ACHN (cell line): ENCODE results near the gene GPC6.

Experiments used
- DNase-seq: peaks from one replicate; pipeline ENCODE4 v3.0.0-alpha.2; 2015
- in situ Hi-C: cut with HindIII; loops from 2 replicates; pipeline ENCODE4 v1.10.0; 2017; ENCODE audit warnings: low sequenced_read_pairs, low pct_ligation_motif_present, low pct_unique_long_range_greater_than_20kb

GPC6 gene

DNA sequence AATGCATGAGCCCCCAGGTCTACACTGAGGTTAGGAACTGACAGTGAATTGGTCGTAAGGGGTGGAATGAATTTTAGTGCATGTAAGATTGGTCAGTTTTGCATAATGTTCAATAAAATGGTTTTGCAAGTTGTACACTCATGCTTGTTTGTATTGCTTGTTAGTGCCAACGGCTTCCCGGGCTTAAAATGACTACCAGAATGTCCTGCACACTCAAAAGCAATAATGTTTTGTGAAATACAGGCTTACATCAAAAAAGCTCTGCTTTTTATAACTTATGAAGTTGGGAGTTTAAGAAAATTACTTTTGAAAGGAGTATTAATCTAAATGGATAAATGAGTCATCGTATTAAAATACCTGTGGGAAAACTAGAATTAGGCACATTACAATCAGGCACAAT lies 112.9 kb downstream of the GPC6 start:
- in situ Hi-C loops: no loop called here
- no peak for DNase-seq

DNA sequence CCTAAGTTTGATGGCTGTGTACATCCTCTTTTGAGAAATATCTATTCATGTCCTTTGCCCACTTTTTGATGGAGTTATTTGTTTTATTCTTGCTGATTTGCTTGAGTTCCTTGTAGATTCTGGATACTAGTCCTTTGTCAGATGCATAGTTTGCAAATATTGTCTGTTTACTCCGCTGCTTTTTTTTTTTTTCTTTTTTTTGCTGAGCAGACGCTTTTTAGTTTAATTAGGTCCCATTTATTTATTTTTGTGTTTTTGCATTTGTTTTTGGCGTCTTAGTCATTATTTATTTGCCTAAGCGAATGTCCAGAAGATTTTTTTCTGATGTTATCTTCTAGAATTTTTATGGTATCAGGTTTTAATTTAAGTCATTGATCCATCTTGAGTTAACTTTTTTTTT lies 114.9 kb downstream of the GPC6 start:
- in situ Hi-C loops: no loop called here

DNA sequence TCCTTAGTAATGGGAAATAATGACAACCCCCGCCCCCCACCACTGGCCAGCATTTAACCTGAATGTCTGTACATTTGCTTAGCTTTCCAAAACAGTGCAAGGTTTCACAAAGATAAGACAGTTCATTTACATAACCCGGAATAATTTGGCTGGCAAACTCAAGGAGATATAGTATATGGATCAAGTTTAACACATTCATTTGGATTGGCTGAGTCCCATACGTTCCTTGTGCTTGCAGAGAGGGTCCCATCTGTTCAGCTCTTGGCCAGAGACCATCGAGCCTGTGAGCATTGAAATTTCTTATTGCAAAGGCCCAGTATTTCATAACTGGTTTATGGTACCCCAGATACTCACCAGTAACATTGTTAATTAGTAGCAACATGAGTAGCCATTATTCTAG lies 116.5 kb downstream of the GPC6 start:
- no peak for DNase-seq
- in situ Hi-C loops: no loop called here

More for the DNA sequence above, 114.9 kb downstream of the GPC6 start:
- no peak for DNase-seq

DNA sequence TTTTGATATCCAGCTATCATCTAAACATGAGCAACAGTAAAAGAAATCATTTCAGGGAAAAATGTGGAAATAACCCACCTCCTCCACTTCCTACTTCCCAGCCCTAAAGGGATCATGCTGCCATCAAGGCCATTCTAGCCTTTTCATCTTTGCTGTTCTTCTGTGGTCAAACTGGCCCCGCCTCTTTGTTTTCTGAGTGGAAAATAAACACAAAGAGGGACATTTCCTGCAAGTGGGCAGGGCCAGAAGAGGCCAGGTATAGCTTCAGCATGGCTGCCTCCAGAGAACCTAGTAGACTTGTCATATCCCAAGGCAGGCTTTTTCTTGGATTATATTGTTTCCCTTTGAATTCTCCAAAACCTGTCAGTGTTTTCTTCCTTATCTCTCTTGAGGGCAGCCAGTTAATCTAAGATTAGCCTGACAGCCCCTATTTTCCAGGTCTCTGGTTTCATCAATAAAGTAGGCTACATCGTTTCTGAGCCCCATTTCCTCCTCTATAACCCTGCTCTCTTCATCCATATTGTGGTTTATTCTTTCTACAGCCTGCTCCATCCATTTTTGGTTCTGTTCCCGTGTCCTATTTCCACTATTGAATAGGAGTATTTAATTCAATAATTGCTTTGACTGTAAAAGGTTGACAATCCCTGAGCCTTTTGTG lies 117.6 kb downstream of the GPC6 start:
- in situ Hi-C loops: no loop called here
- DNase-seq: no peak

DNA sequence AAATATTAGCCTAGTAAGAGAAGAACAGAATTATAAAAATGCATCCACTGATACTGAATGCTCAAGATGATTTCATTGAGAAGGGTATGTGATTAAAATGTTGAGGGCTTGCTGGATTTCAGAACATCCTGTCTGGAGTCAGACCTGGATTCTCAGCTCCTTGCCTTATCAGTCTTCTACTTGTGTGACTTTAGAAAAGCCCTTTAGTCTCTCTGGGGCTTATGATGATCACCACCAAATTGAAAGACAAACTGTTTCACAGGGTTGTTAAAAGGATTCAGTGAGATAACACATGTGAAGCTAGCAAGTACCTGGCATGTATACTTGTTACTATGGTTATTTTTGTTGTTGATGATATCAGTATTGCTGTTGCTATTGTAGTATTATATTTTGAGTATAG lies 118.4 kb downstream of the GPC6 start:
- in situ Hi-C loops: no loop called here
- DNase-seq: no peak

DNA sequence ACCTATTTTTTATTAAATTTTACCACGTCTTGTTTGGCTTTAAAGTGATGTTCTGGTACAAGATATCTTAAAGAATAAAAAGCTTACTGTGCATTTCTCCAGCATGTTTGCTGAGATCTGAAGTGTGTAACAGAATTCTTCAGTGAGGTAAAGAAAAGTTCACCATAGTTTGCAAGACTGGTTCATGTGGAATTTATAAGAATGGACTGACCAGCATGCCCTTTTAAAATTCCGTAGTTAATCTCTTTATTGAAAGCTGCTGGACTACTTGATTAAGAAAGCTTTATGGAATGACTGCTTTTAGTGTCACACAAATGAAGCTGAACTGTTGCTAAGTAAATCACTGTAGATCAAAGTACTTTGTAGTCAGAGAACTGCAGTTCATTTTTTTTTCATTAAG lies 119.2 kb downstream of the GPC6 start:
- in situ Hi-C loops: no loop called here
- no peak for DNase-seq

DNA sequence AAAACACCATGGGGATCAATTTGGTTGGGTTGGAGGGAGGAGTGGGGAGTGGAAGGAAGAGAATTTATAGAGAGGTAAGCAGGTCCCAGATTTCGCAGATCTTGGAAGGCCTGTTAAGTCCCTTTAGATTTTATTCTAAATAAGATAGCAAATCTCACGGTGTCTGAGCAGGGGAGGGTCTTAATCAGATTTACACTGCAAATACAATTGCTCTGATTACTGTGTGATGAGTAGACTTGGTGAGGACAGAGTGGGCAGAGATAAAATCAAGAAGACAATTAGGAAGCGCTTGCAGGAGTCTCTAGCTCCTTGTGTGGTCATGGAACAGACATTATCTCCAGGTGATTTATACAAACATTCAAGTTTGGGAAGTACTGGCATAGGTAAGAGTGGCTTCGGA lies 126.0 kb downstream of the GPC6 start:
- in situ Hi-C loops: no loop called here
- DNase-seq: no peak

DNA sequence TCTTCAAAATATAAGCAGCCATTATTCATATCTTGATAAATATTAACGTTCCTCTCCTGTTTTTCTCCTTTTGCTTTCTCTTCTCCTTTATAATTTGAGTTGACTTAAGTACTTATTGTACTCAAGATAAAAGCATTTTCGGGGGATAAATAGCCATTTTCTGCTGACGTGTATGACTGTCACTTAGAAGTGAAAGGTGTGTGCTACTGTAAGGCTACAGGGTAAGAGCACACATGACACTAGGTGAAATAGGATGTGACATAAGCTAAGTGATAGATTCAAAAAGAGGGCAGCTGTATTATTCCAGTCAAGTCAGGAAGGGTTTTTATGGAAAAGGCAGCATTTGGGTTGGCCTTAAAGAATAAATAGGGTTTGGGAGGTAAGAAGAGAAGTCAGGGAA lies 128.5 kb downstream of the GPC6 start:
- DNase-seq: no peak

DNA sequence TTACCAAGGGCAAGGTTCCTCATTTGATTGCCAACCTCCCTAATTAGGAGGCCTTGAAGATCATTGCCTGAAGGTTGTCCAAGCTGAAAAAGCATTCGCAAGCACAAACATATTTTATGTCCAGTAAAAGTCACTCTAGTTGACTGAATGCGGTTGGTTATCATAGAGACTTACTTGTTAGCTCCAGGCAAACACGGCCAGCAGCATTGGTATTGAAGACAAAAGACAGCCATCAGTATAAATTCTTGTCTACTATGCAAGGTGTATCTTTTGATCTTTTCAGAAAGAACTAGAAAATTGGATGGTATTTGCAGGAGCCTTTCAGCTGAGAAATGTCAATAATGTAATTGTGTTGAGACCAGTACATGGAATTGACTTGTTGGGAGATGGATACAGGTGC lies 129.9 kb downstream of the GPC6 start:
- DNase-seq: no peak
- in situ Hi-C loops: no loop called here

More for the DNA sequence above, 128.5 kb downstream of the GPC6 start:
- in situ Hi-C loops: no loop called here

DNA sequence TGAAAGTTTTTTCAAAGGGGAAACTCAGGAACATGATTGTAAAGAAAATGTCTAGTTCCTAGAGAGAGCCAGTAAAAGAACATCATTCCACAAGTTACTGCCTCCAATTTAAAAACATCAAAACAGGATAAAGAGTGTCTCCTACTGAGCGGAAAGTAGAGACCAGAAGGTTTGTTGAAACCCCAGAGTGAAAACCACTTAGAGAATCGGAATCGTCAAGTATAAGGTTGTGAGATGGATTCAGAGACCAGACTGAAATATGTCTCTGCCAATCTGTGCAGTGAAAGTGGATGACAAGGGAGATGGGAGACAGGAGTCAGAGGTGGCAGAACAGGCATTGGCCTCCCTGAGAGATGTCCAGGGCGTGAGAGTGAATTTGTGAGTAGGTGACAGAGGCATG lies 133.4 kb downstream of the GPC6 start:
- DNase-seq: no peak
- in situ Hi-C loops: no loop called here

DNA sequence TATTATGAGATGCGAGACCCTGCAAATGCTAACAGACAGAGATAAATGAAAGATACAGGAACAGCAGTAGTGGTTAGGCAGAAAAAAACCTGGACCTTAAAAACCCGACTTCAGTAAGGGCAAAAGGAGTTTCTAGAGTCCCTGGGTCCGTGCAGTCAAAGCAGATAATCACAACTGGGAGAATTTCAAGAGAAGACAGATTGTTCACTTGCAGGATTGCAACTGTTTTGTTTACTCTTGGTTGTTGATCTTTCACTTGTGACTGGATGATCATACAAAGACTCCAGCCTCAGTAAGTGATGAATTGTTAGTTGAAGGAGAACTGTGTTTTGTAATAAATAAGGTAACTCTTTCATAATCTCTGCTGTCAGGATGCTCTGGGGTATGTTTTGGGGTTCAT lies 135.1 kb downstream of the GPC6 start:
- in situ Hi-C loops: no loop called here
- DNase-seq: no peak

DNA sequence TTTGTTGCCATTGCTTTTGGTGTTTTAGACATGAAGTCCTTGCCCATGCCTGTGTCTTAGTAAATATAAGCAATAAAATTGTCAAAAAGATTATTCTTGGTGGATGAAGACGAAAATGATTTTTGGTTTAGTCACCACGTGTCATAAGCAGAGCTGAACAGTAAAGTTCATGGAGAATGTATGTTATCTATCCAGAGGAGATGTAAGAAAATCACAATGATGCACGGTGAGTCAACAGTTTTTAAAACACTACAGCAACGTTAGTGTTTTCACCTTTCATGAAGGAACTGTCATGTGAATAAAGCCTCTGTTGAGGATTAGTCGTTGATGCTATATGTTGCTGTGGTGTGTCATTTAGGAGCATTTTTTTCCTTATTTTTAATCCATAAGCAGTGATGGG lies 137.6 kb downstream of the GPC6 start:
- DNase-seq: no peak
- in situ Hi-C loops: no loop called here

DNA sequence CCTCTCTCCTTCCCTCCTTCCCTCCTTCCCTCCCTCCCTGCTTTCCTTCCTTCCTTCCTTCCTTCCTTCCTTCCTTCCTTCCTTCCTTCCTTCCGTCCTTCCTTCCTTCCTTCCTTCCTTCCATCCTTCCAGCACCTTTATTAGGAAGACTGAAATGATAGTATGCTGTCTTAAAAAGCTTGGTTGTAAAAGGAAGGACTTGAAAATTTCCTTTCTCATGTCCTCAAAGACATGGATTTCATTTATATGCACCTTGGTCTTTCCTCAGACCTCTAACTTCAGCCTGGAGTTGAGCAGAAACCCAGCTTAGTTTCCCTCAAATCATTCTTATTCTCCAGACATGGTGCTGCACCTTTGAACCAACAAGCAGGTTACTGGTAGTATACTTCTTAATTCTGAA lies 141.7 kb downstream of the GPC6 start:
- DNase-seq: no peak
- in situ Hi-C loops: no loop called here

DNA sequence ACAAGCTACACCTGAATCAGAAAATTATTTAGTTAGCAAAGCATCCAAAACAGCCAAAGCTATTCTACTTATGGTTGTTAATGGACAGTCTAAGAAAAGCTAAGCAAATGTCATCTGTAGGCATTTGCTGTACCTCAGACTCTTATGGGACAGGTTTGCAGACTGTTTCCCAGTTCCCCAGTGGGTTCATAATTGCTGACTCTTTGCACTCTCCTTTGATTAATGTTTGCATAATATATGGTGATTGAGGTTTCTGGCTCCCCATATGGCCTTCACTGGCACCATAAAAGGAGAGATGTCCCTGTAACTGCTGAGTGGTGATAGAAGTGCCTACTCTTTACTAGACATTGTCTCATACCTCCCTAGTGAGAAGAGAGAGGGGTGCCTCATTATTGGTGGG lies 142.1 kb downstream of the GPC6 start:
- no peak for DNase-seq
- in situ Hi-C loops: no loop called here

DNA sequence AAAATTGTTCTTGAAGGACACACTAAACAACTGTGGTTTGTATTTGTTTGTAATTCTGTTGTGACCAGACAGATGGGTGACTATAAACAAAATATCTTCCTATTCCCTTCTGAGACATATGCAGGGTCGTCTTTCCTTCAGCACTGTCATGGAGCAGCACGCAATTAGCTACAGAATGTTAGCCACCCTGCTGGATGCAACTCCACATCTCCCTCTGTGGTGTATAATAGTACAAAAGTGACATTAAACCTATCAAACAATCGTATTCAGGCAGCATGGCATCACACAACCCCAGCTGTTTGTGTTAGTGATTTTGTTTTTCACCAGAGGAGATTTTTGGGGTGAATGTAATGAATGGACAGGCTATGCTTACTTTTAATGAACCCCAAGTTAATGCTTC lies 146.2 kb downstream of the GPC6 start:
- in situ Hi-C loops: no loop called here
- DNase-seq: no peak

DNA sequence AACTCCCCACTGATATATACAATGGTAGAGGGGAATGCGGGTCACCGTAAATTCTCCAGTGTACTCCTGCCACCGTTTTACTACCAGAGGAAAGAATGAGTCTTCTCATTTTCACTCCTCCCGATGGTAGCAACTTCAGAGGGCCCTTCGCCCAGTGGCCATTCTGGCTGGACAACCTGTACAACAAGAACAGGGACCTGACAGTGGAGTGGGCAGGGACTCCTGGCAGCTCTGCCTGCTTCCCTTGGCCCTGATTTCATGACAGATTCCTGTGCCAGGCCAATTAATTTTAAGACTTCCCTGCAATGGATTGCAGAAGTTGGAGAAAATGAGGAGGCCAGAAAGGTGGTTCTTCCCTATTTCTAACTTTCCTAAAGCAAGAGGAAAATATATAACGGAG lies 148.9 kb downstream of the GPC6 start:
- in situ Hi-C loops: no loop called here
- DNase-seq: no peak

DNA sequence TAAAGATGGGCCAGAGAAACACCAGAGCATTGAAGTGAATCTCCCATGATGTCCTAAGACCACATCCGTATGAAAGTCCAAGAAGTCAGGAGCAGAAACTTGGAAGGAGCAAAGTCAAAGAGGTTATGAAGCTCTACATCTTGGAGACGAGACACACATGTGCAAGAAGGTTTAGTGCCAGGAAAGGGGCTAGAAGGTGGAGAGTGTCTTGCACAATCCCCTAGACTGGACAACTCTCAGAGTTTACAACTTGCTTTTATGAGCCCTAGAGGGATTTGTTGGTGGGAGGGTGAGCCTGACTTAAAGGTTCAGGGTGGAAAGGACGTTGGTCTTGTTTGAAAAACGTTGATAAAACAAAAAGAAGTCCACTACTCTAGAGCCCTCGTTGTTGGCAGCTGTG lies 150.6 kb downstream of the GPC6 start:
- in situ Hi-C loops: no loop called here

DNA sequence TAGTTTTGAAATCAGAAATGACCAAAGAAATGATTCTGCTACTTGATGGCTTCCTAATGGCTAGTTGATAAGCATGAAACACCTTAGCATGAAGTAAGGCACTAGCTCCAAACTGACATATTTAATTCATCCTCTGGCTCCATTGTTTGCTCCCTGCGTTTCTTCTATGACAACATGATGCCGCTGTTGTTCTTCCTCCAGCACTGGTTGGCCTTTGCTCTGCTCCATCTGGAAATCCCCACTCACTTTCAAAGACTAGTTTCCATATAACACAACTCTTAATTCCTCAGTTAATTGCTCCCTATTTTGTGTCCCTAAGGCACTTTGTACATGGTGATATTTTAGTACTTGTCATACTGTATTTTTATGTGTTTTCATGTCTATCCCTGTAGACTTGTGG lies 151.6 kb downstream of the GPC6 start:
- DNase-seq: peak; percentile 5
- in situ Hi-C loops: no loop called here

More for the DNA sequence above, 150.6 kb downstream of the GPC6 start:
- DNase-seq: no peak

DNA sequence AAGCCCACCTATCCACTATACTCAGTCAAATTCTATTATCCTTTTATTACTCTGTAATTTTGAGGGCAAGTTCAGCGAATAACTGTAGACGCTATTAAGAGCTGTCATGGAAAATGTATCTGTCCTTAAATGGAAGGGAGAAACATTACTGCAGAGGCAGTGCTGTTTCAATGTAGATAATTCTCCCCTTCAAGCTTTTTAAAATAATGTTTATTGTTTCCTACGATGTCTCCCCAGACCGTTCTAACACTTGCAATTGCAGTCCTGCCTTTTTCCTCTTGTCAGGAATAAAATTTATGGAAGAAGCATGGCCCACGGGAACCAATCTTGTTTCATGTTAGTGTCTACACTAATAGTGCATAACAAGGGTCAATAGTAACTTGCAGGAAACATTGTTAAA lies 159.5 kb downstream of the GPC6 start:
- DNase-seq: no peak
- in situ Hi-C loops: no loop called here

DNA sequence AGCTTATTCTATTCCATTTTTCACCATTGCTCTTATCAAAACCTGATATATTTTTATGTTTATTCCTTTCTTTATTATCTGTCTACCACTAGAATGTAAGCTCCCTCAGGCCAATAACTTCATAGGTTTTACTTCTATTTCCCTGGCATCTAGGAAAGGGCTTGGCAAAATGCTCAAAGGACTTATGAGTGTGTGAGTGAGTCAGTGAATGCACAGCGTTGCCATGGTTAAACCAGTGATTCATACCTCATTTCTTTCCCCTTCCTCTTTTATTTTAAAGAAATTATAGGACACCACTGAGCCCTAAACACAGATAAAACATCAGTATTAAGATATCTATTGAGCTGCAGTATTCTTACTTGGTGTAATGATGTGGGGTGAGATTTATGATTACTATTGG lies 162.1 kb downstream of the GPC6 start:
- in situ Hi-C loops: no loop called here
- DNase-seq: no peak

DNA sequence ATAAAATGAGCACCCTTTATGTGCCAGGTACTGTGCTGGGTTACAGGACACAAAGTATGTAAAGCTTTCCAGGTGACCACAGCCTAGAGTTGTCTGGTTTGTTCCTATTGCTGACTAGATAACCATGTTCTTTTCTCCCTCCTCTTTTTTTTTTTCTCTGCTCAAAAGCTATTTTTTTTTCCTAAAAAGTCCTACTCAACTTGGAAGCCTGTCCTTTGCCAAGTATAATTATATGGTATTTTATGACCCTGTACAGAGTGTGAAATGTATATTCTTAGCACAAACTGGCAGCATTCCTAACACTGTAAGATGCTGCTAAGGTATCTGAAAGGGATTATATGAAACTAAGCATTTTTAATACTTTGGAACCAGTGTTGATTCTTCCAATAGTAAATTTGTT lies 171.0 kb downstream of the GPC6 start:
- no peak for DNase-seq
- in situ Hi-C loops: no loop called here
